GM23338 (cell line): ENCODE results near the gene FAM193B. TPM values are rescaled to one million over a fixed set of nuclear protein-coding genes. Genes with fewer than 3 reads are reported as not detected.

Experiments
- ATAC-seq: fragments of 200-7000 bp; cut with Tn5 transposase; 3 replicates; pipeline ENCODE4 v1.9.1; 2020
- DNase-seq: peaks from one replicate; pipeline ENCODE4 v3.0.0-alpha.2; 2015; ENCODE audit warnings: low spot score
- H2AFZ ChIP-seq: fragments of 200-600 bp; sonication (generic); 2 replicates; pipeline ENCODE4 v1.8.0; 2016; ENCODE audit warnings: antibody characterized with exemption, mild to moderate bottlenecking, moderate library complexity
- H3F3A ChIP-seq: fragments of 200-600 bp; sonication (generic); replicated peaks from 2 replicates; pipeline ENCODE4 v1.8.0; 2017; ENCODE audit warnings: antibody characterized with exemption, mixed run types, low read depth
- H3K27ac ChIP-seq: fragments of 200-600 bp; sonication (generic); 2 replicates; pipeline ENCODE4 v1.6.1; 2016; ENCODE audit warnings: low read depth
- H3K27me3 ChIP-seq: fragments of 200-600 bp; sonication (generic); 2 replicates; pipeline ENCODE4 v1.8.0; 2016; ENCODE audit warnings: mild to moderate bottlenecking, mixed run types, moderate library complexity; ENCODE audit not compliant: insufficient read depth
- H3K36me3 ChIP-seq: fragments of 200-600 bp; sonication (generic); 2 replicates; pipeline ENCODE4 v1.8.0; 2016; ENCODE audit warnings: mild to moderate bottlenecking; ENCODE audit not compliant: insufficient read depth
- H3K4me1 ChIP-seq: fragments of 200-600 bp; sonication (generic); 2 replicates; pipeline ENCODE4 v1.8.0; 2016; ENCODE audit warnings: mild to moderate bottlenecking, moderate library complexity; ENCODE audit not compliant: insufficient read depth
- H3K4me2 ChIP-seq: fragments of 200-600 bp; sonication (generic); 2 replicates; pipeline ENCODE4 v1.7.1; 2017; ENCODE audit warnings: mixed run types
- H3K4me3 ChIP-seq: fragments of 200-600 bp; sonication (generic); 2 replicates; pipeline ENCODE4 v1.6.1; 2016; ENCODE audit warnings: mixed run types
- H3K79me2 ChIP-seq: fragments of 200-600 bp; sonication (generic); replicated peaks from 2 replicates; pipeline ENCODE4 v1.8.0; 2017; ENCODE audit warnings: mild to moderate bottlenecking; ENCODE audit not compliant: insufficient read depth
- H3K9me2 ChIP-seq: fragments of 200-600 bp; sonication (generic); 2 replicates; pipeline ENCODE4 v1.8.0; 2017; ENCODE audit not compliant: insufficient read depth
- H4K20me1 ChIP-seq: fragments of 200-600 bp; sonication (generic); replicated peaks from 2 replicates; pipeline ENCODE4 v1.8.0; 2017; ENCODE audit warnings: mild to moderate bottlenecking; ENCODE audit not compliant: insufficient read depth
- H3K27ac Mint-ChIP-seq: 2 replicates; pipeline ENCODE4 v1.8.0; 2020; ENCODE audit warnings: inconsistent platforms, mild to moderate bottlenecking, moderate library complexity, mixed read lengths
- H3K27me3 Mint-ChIP-seq: 3 replicates; pipeline ENCODE4 v1.8.0; 2022; ENCODE audit warnings: low read depth, mild to moderate bottlenecking, moderate library complexity, mixed read lengths, inconsistent platforms; ENCODE audit not compliant: insufficient read depth, poor library complexity
- H3K36me3 Mint-ChIP-seq: 3 replicates; pipeline ENCODE4 v1.8.0; 2021; ENCODE audit warnings: low read depth, mild to moderate bottlenecking, inconsistent platforms, moderate library complexity, mixed read lengths
- H3K4me1 Mint-ChIP-seq: 3 replicates; pipeline ENCODE4 v1.8.0; 2020; ENCODE audit warnings: mild to moderate bottlenecking, inconsistent platforms, mixed read lengths
- H3K4me3 Mint-ChIP-seq: 3 replicates; pipeline ENCODE4 v1.8.0; 2021; ENCODE audit warnings: moderate library complexity, mild to moderate bottlenecking, inconsistent platforms, mixed read lengths
- H3K9me3 Mint-ChIP-seq: 3 replicates; pipeline ENCODE4 v1.8.0; 2020; ENCODE audit warnings: moderate library complexity, mild to moderate bottlenecking, inconsistent platforms, mixed read lengths
- CREB1 ChIP-seq: fragments of 250-450 bp; sonication (Bioruptor Pico); IDR thresholded peaks from 2 replicates; pipeline ENCODE4 v1.5.0; 2020; ENCODE audit warnings: low read depth, mild to moderate bottlenecking, moderate library complexity
- EZH2phosphoT487 ChIP-seq: fragments of 200-600 bp; sonication (generic); IDR thresholded peaks from one replicate; pipeline ENCODE4 v1.8.1; 2018; ENCODE audit warnings: antibody characterized with exemption; ENCODE audit not compliant: unreplicated experiment
- JUNB ChIP-seq: IDR thresholded peaks from one replicate; pipeline ENCODE4 v1.6.1; 2016; ENCODE audit warnings: antibody characterized with exemption; ENCODE audit not compliant: unreplicated experiment
- NANOG ChIP-seq: IDR thresholded peaks from 2 replicates; pipeline ENCODE4 v1.6.1; 2016; ENCODE audit warnings: antibody characterized with exemption, borderline replicate concordance
- STAT1 ChIP-seq: IDR thresholded peaks from one replicate; pipeline ENCODE4 v1.6.1; 2016; ENCODE audit warnings: antibody characterized with exemption; ENCODE audit not compliant: unreplicated experiment
- ZNF114 ChIP-seq: fragments of 250-450 bp; sonication (Bioruptor Pico); IDR thresholded peaks from 2 replicates; pipeline ENCODE4 v1.5.0; 2020; ENCODE audit warnings: mild to moderate bottlenecking, moderate library complexity
- ZNF331 ChIP-seq: fragments of 250-450 bp; sonication (Bioruptor Pico); IDR thresholded peaks from 2 replicates; pipeline ENCODE4 v1.5.0; 2020; ENCODE audit warnings: low read depth, mild to moderate bottlenecking, moderate library complexity
- polyA plus RNA-seq: library from polyadenylated mRNA; unstranded; fragments of >200 nt; fragmentation: Nextera tagmentation; extraction: Ambion mirVana; gene quantifications from 2 replicates; pipeline ENCODE4 v1.2.1, GENCODE V29; 2016
- total RNA-seq: library from RNA; depleted of rRNA; stranded (reverse); fragments of >200 nt; shearing (Covaris generic); gene quantifications from 2 replicates; pipeline ENCODE4 v1.2.3, GENCODE V29; 2014
- TF ChIP-seq, protein P1 (sequence below), 2 experiments: fragments of 200-600 bp in 1 of 2; sonication (generic) in 1 of 2; conservative IDR thresholded peaks; 2 replicates each; pipeline versions ENCODE4 v1.5.1 to v1.6.1; 2016 to 2017; ENCODE audit warnings: antibody characterized with exemption in 2 of 2, low read depth in 2 of 2, mild to moderate bottlenecking in 2 of 2, moderate library complexity in 1 of 2
- TF ChIP-seq, protein P2 (sequence below): fragments of 250-450 bp; sonication (Bioruptor Pico); IDR thresholded peaks from 2 replicates; pipeline ENCODE4 v1.5.0; 2020; ENCODE audit warnings: mild to moderate bottlenecking, moderate library complexity
- TF ChIP-seq, protein P3 (sequence below): IDR thresholded peaks from 2 replicates; pipeline ENCODE4 v1.6.1; 2016; ENCODE audit warnings: antibody characterized with exemption
- TF ChIP-seq, protein P4 (sequence below): IDR thresholded peaks from one replicate; pipeline ENCODE4 v1.6.1; 2018; ENCODE audit warnings: antibody characterized with exemption; ENCODE audit not compliant: unreplicated experiment

FAM193B gene
- total and polyA plus RNA-seq, 2 experiments from 2014 or later, result 44.4 to 58.6 TPM

DNA sequence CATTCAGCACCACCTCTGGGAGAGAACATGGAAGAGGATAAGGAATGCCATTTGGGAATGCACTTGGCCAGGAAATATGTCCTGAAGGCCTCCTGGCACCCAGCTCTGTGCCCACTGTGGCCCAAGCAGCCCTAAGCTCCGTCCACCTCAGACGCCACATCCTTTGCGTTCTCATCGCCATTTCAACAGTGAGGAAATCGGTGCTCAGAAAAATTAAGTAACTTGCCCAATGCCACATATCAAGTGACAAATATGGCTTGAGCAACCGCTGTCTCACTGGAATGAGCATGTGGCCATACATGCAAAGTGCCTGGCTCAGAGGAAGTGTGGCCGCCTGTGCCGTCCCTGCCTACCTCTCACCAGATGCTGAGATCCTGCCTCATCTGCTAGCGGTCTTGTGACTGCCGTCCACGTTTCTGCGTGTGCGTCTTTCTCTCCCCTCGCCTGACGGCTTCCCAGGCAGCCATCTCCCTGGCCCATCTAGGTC is 43.8 kb downstream of the FAM193B start:
- no peak overlapping the region for H3K4me3 ChIP-seq
- H2AFZ ChIP-seq, result no peak overlapping the region
- H4K20me1 ChIP-seq, result no peaks in the 10 kb centered on the region; the same call in 1 of the 2 replicates
- H3K4me1 ChIP-seq, result peaks cover 15% of the 10 kb centered on the region
- TF ChIP-seq STAT1, result no peak
- no peak for TF ChIP-seq NANOG
- no peak for TF ChIP-seq ZNF114
- TF ChIP-seq, protein P1, sequence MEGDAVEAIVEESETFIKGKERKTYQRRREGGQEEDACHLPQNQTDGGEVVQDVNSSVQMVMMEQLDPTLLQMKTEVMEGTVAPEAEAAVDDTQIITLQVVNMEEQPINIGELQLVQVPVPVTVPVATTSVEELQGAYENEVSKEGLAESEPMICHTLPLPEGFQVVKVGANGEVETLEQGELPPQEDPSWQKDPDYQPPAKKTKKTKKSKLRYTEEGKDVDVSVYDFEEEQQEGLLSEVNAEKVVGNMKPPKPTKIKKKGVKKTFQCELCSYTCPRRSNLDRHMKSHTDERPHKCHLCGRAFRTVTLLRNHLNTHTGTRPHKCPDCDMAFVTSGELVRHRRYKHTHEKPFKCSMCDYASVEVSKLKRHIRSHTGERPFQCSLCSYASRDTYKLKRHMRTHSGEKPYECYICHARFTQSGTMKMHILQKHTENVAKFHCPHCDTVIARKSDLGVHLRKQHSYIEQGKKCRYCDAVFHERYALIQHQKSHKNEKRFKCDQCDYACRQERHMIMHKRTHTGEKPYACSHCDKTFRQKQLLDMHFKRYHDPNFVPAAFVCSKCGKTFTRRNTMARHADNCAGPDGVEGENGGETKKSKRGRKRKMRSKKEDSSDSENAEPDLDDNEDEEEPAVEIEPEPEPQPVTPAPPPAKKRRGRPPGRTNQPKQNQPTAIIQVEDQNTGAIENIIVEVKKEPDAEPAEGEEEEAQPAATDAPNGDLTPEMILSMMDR (conservative IDR thresholded peaks at IDR 0.05; ENCODE audit: low read depth in 2 of 2), result no peak
- no peak for TF ChIP-seq EZH2phosphoT487
- TF ChIP-seq, protein P2, sequence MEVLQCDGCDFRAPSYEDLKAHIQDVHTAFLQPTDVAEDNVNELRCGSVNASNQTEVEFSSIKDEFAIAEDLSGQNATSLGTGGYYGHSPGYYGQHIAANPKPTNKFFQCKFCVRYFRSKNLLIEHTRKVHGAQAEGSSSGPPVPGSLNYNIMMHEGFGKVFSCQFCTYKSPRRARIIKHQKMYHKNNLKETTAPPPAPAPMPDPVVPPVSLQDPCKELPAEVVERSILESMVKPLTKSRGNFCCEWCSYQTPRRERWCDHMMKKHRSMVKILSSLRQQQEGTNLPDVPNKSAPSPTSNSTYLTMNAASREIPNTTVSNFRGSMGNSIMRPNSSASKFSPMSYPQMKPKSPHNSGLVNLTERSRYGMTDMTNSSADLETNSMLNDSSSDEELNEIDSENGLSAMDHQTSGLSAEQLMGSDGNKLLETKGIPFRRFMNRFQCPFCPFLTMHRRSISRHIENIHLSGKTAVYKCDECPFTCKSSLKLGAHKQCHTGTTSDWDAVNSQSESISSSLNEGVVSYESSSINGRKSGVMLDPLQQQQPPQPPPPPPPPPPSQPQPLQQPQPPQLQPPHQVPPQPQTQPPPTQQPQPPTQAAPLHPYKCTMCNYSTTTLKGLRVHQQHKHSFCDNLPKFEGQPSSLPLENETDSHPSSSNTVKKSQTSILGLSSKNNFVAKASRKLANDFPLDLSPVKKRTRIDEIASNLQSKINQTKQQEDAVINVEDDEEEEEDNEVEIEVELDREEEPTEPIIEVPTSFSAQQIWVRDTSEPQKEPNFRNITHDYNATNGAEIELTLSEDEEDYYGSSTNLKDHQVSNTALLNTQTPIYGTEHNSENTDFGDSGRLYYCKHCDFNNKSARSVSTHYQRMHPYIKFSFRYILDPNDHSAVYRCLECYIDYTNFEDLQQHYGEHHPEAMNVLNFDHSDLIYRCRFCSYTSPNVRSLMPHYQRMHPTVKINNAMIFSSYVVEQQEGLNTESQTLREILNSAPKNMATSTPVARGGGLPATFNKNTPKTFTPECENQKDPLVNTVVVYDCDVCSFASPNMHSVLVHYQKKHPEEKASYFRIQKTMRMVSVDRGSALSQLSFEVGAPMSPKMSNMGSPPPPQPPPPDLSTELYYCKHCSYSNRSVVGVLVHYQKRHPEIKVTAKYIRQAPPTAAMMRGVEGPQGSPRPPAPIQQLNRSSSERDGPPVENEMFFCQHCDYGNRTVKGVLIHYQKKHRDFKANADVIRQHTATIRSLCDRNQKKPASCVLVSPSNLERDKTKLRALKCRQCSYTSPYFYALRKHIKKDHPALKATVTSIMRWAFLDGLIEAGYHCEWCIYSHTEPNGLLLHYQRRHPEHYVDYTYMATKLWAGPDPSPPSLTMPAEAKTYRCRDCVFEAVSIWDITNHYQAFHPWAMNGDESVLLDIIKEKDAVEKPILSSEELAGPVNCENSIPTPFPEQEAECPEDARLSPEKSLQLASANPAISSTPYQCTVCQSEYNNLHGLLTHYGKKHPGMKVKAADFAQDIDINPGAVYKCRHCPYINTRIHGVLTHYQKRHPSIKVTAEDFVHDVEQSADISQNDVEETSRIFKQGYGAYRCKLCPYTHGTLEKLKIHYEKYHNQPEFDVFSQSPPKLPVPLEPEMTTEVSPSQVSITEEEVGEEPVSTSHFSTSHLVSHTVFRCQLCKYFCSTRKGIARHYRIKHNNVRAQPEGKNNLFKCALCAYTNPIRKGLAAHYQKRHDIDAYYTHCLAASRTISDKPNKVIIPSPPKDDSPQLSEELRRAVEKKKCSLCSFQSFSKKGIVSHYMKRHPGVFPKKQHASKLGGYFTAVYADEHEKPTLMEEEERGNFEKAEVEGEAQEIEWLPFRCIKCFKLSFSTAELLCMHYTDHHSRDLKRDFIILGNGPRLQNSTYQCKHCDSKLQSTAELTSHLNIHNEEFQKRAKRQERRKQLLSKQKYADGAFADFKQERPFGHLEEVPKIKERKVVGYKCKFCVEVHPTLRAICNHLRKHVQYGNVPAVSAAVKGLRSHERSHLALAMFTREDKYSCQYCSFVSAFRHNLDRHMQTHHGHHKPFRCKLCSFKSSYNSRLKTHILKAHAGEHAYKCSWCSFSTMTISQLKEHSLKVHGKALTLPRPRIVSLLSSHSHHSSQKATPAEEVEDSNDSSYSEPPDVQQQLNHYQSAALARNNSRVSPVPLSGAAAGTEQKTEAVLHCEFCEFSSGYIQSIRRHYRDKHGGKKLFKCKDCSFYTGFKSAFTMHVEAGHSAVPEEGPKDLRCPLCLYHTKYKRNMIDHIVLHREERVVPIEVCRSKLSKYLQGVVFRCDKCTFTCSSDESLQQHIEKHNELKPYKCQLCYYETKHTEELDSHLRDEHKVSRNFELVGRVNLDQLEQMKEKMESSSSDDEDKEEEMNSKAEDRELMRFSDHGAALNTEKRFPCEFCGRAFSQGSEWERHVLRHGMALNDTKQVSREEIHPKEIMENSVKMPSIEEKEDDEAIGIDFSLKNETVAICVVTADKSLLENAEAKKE, result no peak
- TF ChIP-seq, protein P3, sequence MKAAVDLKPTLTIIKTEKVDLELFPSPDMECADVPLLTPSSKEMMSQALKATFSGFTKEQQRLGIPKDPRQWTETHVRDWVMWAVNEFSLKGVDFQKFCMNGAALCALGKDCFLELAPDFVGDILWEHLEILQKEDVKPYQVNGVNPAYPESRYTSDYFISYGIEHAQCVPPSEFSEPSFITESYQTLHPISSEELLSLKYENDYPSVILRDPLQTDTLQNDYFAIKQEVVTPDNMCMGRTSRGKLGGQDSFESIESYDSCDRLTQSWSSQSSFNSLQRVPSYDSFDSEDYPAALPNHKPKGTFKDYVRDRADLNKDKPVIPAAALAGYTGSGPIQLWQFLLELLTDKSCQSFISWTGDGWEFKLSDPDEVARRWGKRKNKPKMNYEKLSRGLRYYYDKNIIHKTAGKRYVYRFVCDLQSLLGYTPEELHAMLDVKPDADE, result no peak
- TF ChIP-seq, protein P4, sequence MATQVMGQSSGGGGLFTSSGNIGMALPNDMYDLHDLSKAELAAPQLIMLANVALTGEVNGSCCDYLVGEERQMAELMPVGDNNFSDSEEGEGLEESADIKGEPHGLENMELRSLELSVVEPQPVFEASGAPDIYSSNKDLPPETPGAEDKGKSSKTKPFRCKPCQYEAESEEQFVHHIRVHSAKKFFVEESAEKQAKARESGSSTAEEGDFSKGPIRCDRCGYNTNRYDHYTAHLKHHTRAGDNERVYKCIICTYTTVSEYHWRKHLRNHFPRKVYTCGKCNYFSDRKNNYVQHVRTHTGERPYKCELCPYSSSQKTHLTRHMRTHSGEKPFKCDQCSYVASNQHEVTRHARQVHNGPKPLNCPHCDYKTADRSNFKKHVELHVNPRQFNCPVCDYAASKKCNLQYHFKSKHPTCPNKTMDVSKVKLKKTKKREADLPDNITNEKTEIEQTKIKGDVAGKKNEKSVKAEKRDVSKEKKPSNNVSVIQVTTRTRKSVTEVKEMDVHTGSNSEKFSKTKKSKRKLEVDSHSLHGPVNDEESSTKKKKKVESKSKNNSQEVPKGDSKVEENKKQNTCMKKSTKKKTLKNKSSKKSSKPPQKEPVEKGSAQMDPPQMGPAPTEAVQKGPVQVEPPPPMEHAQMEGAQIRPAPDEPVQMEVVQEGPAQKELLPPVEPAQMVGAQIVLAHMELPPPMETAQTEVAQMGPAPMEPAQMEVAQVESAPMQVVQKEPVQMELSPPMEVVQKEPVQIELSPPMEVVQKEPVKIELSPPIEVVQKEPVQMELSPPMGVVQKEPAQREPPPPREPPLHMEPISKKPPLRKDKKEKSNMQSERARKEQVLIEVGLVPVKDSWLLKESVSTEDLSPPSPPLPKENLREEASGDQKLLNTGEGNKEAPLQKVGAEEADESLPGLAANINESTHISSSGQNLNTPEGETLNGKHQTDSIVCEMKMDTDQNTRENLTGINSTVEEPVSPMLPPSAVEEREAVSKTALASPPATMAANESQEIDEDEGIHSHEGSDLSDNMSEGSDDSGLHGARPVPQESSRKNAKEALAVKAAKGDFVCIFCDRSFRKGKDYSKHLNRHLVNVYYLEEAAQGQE, result no peak
- no peak for TF ChIP-seq ZNF331
- TF ChIP-seq JUNB, result no peak
- no peak for TF ChIP-seq CREB1
- H3K36me3 ChIP-seq, result peaks cover 13% of the 10 kb centered on the region
- H3K9me2 ChIP-seq, result no peaks in the 10 kb centered on the region
- no peak overlapping the region for H3K27ac ChIP-seq
- H3K4me2 ChIP-seq, result no peak overlapping the region
- ATAC-seq (no peak), DNase-seq (no peak)
- peaks cover 5% of the 10 kb centered on the region; the same call in 1 of the 2 replicates for H3F3A ChIP-seq
- no peaks in the 10 kb centered on the region for H3K27me3 ChIP-seq
- peaks cover 24% of the 10 kb centered on the region for H3K4me1 Mint-ChIP-seq
- peaks cover 7% of the 10 kb centered on the region for H3K79me2 ChIP-seq
- H3K9me3 Mint-ChIP-seq, result peaks cover 2% of the 10 kb centered on the region; the same call in 1 of the 3 replicates
- no peak overlapping the region; the same call in 2 of the 3 replicates for H3K4me3 Mint-ChIP-seq
- H3K27me3 Mint-ChIP-seq, result peaks cover 14% of the 10 kb centered on the region
- H3K36me3 Mint-ChIP-seq, result peaks cover 66% of the 10 kb centered on the region
- H3K27ac Mint-ChIP-seq, result no peak overlapping the region
